ENCODE results near the gene UBXN6. TPM values are rescaled to one million over a fixed set of nuclear protein-coding genes. Genes with fewer than 3 reads are reported as not detected.

Gene UBXN6
- total RNA-seq, 1 experiment from 2014 or later, result 34.1 TPM

DNA sequence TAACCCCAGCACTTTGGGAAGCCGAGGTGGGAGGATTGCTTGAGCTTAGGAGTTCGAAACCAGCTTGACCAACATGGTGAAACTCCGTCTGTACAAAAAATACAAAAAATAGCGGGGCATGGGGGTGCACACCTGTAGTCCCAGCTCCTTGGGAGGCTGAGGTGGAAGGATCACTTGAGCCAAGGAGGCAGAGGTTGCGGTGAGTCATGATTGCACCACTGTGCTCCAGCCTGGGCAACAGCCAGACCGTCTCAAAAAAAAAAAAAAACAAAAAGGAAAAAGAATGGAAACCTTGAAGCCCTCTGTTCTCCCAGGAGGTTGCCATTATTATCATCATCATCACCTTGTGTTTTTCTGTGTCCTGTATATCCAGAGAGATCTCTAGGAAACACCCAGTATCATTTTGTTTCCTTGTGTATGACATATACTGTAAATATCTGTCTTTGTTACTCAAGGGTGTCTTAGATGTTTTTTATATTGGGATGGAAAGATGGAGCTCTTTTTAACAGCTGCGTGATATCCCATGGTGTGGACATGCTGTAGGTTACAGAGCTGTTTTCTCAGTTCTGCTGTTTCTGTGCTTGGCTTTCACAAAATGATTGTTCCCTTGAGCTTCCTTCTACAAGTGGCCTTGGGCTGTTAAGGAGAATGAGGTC lies 43.3 kb downstream of the UBXN6 start:
- no peak overlapping the region for H3K4ac ChIP-seq (ENCODE audit: low read depth, low read length)
- peaks cover 43 to 84% (median 70%) of the 10 kb centered on the region in 3 experiments for H3K36me3 Mint-ChIP-seq (ENCODE audit: insufficient read depth in 1 of 3, low read depth in 3 of 3)
- H4K5ac ChIP-seq (ENCODE audit: insufficient read length, low read depth, low read length), result no peak overlapping the region
- no peak overlapping the region for H3K18ac ChIP-seq (ENCODE audit: insufficient read length, low read depth, low read length)
- H3K27ac ChIP-seq (ENCODE audit: insufficient read length, low read depth, low read length), result peak overlapping the region; percentile 11
- H2BK120ac ChIP-seq (ENCODE audit: low read depth, low read length, poor library complexity, severe bottlenecking), result no peak overlapping the region
- no peak overlapping the region for H2AFZ ChIP-seq (ENCODE audit: low read length)
- H3K56ac ChIP-seq (ENCODE audit: insufficient read length, low read depth, low read length), result no peak overlapping the region
- H2BK5ac ChIP-seq (ENCODE audit: insufficient read length, low read length), result no peak overlapping the region
- no peaks in the 10 kb centered on the region for H3K27me3 ChIP-seq (ENCODE audit: insufficient read depth, low read length)
- H3K14ac ChIP-seq (ENCODE audit: insufficient read depth, low read length), result no peak overlapping the region
- H2BK15ac ChIP-seq (ENCODE audit: low read depth, low read length), result no peak overlapping the region
- H3K79me1 ChIP-seq (ENCODE audit: insufficient read depth, low read depth, low read length, poor library complexity, severe bottlenecking), result peaks cover 9% of the 10 kb centered on the region
- H3K9me3 ChIP-seq (ENCODE audit: control insufficient read depth, low read depth, low read length), result no peaks in the 10 kb centered on the region
- no peak overlapping the region for H2BK20ac ChIP-seq (ENCODE audit: low read depth, low read length, poor library complexity, severe bottlenecking)
- H3K9me3 Mint-ChIP-seq, result no peaks in the 10 kb centered on the region
- H3K4me3 Mint-ChIP-seq, result peak overlapping the region in 1 of 2 experiments; percentile 71; a peak in 3 of 5 replicates
- H3K4me2 ChIP-seq (ENCODE audit: insufficient read depth, insufficient read length, low read length), result peak overlapping the region; percentile 26
- no peak overlapping the region for H3K23ac ChIP-seq (ENCODE audit: insufficient read length, low read depth, low read length)
- no peak overlapping the region for H2BK12ac ChIP-seq (ENCODE audit: insufficient read length, low read depth, low read length)
- no CpG with 5 or more reads among the region's 7 CpGs for WGBS (ENCODE audit: extremely low coverage, insufficient read length, low lambda C conversion rate)
- H3K23me2 ChIP-seq (ENCODE audit: insufficient read length, low read depth, low read length, poor library complexity, severe bottlenecking), result no peaks in the 10 kb centered on the region
- no peak overlapping the region for H4K91ac ChIP-seq (ENCODE audit: insufficient read length, low read depth, low read length)
- no peak for DNase-seq
- peaks cover 5% of the 10 kb centered on the region for H4K20me1 ChIP-seq (ENCODE audit: control insufficient read depth, insufficient read depth, insufficient read length)
- TF ChIP-seq CTCF (conservative IDR thresholded peaks at IDR 0.05), result no peak
- H3K27me3 Mint-ChIP-seq (ENCODE audit: low read depth), result no peaks in the 10 kb centered on the region
- H3K9ac ChIP-seq (ENCODE audit: extremely low read depth, insufficient read length, low read length), result no peak overlapping the region
- peaks cover 42 to 52% of the 10 kb centered on the region in 2 experiments for H3K4me1 Mint-ChIP-seq
- peak overlapping the region; percentile 92 to 98 (median 97) for H3K27ac Mint-ChIP-seq
- peaks cover 38% of the 10 kb centered on the region; the same call in 1 of the 2 replicates for H3K79me2 ChIP-seq (ENCODE audit: insufficient read depth, low read length)
- no peak overlapping the region for H4K8ac ChIP-seq (replicated peaks; ENCODE audit: insufficient read length, low read depth, low read length)
- H2AK5ac ChIP-seq (ENCODE audit: insufficient read length, low read length), result no peak overlapping the region
- no peak overlapping the region for H3T11ph ChIP-seq (ENCODE audit: low read length)
- H3K4me1 ChIP-seq (ENCODE audit: insufficient read depth, low read length), result peaks cover 3% of the 10 kb centered on the region; the same call in 1 of the 2 replicates

Data from H9 (cell line).